ENCODE measurements around the gene LECT2. TPM values are rescaled to one million over a fixed set of nuclear protein-coding genes. Genes with fewer than 3 reads are reported as not detected.

Gene LECT2
- total RNA-seq, 4 donors from 2014 or later, result not detected

GRCh38 chr5:135941711-135942110, 13.1 kb downstream of the LECT2 start:
- no peak for TF ChIP-seq CTCF (IDR thresholded peaks at IDR 0.05; ENCODE audit: low read depth)

GRCh38 chr5:135937245-135937911, 17.4 kb downstream of the LECT2 start:
- TF ChIP-seq CTCF (IDR thresholded peaks at IDR 0.05; ENCODE audit: low read depth), result no peak

- TF ChIP-seq CTCF (IDR thresholded peaks at IDR 0.05; ENCODE audit: low read depth), result no peak
Observed at GRCh38 chr5:135934939-135935338, 19.8 kb downstream of the LECT2 start.

- TF ChIP-seq CTCF (IDR thresholded peaks at IDR 0.05; ENCODE audit: low read depth), result no peak
Observed at GRCh38 chr5:135930949-135931295, 23.9 kb downstream of the LECT2 start.

GRCh38 chr5:135930029-135930948, 24.5 kb downstream of the LECT2 start:
- no peak for TF ChIP-seq CTCF (IDR thresholded peaks at IDR 0.05; ENCODE audit: low read depth)

GRCh38 chr5:135921388-135921787, 33.4 kb downstream of the LECT2 start:
- TF ChIP-seq CTCF (IDR thresholded peaks at IDR 0.05; ENCODE audit: low read depth), result no peak

GRCh38 chr5:135920199-135920598, 34.6 kb downstream of the LECT2 start:
- no peak for TF ChIP-seq CTCF (IDR thresholded peaks at IDR 0.05; ENCODE audit: low read depth)

Measured in subcutaneous adipose tissue (tissue), 4 donors.